Measurements from ENCODE around the gene AGPAT3. TPM values are rescaled to one million over a fixed set of nuclear protein-coding genes. Genes with fewer than 3 reads are reported as not detected.

AGPAT3 gene
- total RNA-seq, 2 donors from 2014 or later = 31.3 to 53.5 TPM

GRCh38 chr21:43884012-43884860 lies 19.2 kb downstream of the AGPAT3 start:
- intact Hi-C loops (cut with DNase I) = no loop called here
- Histone ChIP-seq H3K4me1 (replicated peaks) (no peaks in the 10 kb centered on the region), H3K4me3 (no peak overlapping the region), H3K27me3 (replicated peaks; ENCODE audit: insufficient read depth) (no peaks in the 10 kb centered on the region), H3K27ac (no peak overlapping the region), H3K36me3 (no peaks in the 10 kb centered on the region), H3K9me3 (no peaks in the 10 kb centered on the region)
- WGBS = 44% methylated on average over 16 of the region's 16 CpGs
- TF ChIP-seq POLR2AphosphoS5 (IDR thresholded peaks at IDR 0.05) (no peak), CTCF (IDR thresholded peaks at IDR 0.05) (no peak), POLR2A (IDR thresholded peaks at IDR 0.05) (no peak)
- DNase-seq (ENCODE audit: low spot score) = no peak

GRCh38 chr21:43884861-43885417 lies 19.9 kb downstream of the AGPAT3 start:
- no peak for DNase-seq (ENCODE audit: low spot score)
- WGBS = 49% methylated on average over 16 of the region's 16 CpGs
- no peak for TF ChIP-seq POLR2A (IDR thresholded peaks at IDR 0.05)
- TF ChIP-seq POLR2AphosphoS5 (IDR thresholded peaks at IDR 0.05) = no peak
- no peak for TF ChIP-seq CTCF (IDR thresholded peaks at IDR 0.05)
- intact Hi-C loops (cut with DNase I) = no loop called here
- no peaks in the 10 kb centered on the region for H3K36me3 ChIP-seq
- no peaks in the 10 kb centered on the region for H3K4me1 ChIP-seq (replicated peaks)
- no peaks in the 10 kb centered on the region for H3K27me3 ChIP-seq (replicated peaks; ENCODE audit: insufficient read depth)
- H3K27ac ChIP-seq = no peak overlapping the region
- no peaks in the 10 kb centered on the region for H3K9me3 ChIP-seq
- H3K4me3 ChIP-seq = no peak overlapping the region

GRCh38 chr21:43885721-43886120 lies 20.7 kb downstream of the AGPAT3 start:
- no peaks in the 10 kb centered on the region for H3K4me1 ChIP-seq (replicated peaks)
- no peaks in the 10 kb centered on the region for H3K27me3 ChIP-seq (replicated peaks; ENCODE audit: insufficient read depth)
- intact Hi-C loops (cut with DNase I) = no loop called here
- no peak overlapping the region for H3K4me3 ChIP-seq
- TF ChIP-seq POLR2AphosphoS5 (IDR thresholded peaks at IDR 0.05) = no peak
- no peak for TF ChIP-seq POLR2A (IDR thresholded peaks at IDR 0.05)
- TF ChIP-seq CTCF (IDR thresholded peaks at IDR 0.05) = no peak
- no peaks in the 10 kb centered on the region for H3K9me3 ChIP-seq
- no peak for DNase-seq (ENCODE audit: low spot score)
- no peak overlapping the region for H3K27ac ChIP-seq
- H3K36me3 ChIP-seq = no peaks in the 10 kb centered on the region
- 89% methylated on average over 14 of the region's 14 CpGs for WGBS

GRCh38 chr21:43886565-43886964 lies 21.5 kb downstream of the AGPAT3 start:
- WGBS = 48% methylated on average over 1 of the region's 1 CpG
- Histone ChIP-seq H3K27ac (no peak overlapping the region), H3K9me3 (no peaks in the 10 kb centered on the region), H3K4me1 (replicated peaks) (no peaks in the 10 kb centered on the region), H3K36me3 (no peaks in the 10 kb centered on the region), H3K4me3 (no peak overlapping the region), H3K27me3 (replicated peaks; ENCODE audit: insufficient read depth) (no peaks in the 10 kb centered on the region)
- no peak for DNase-seq (ENCODE audit: low spot score)
- TF ChIP-seq POLR2A (IDR thresholded peaks at IDR 0.05) (no peak), CTCF (IDR thresholded peaks at IDR 0.05) (no peak), POLR2AphosphoS5 (IDR thresholded peaks at IDR 0.05) (no peak)
- intact Hi-C loops (cut with DNase I) = no loop called here

- H3K27me3 ChIP-seq (replicated peaks; ENCODE audit: insufficient read depth) = no peaks in the 10 kb centered on the region
- no peak overlapping the region for H3K4me3 ChIP-seq
- no peak overlapping the region for H3K27ac ChIP-seq
- WGBS = 79% methylated on average over 3 of the region's 3 CpGs
- DNase-seq (ENCODE audit: low spot score) = no peak
- H3K9me3 ChIP-seq = no peaks in the 10 kb centered on the region
- H3K36me3 ChIP-seq = no peaks in the 10 kb centered on the region
- no peaks in the 10 kb centered on the region for H3K4me1 ChIP-seq (replicated peaks)
- TF ChIP-seq POLR2A (IDR thresholded peaks at IDR 0.05) = no peak
- TF ChIP-seq CTCF (IDR thresholded peaks at IDR 0.05) = no peak
- no peak for TF ChIP-seq POLR2AphosphoS5 (IDR thresholded peaks at IDR 0.05)
- intact Hi-C loops (cut with DNase I) = no loop called here
These were observed 24.0 kb downstream of the AGPAT3 start for GRCh38 chr21:43889069-43889468.

Data from prostate gland (tissue), 2 donors.